Mucosa of rectum (tissue), 2 donors: ENCODE measurements around the gene MTCL1.

Experiments
- H3K27ac ChIP-seq, 2 donors: one replicate each; pipeline ENCODE4 v1.7.0; 2013; ENCODE audit warnings: inconsistent platforms in 2 of 2, low read depth in 2 of 2, low read length in 2 of 2
- H3K27me3 ChIP-seq, 2 donors: one replicate each; pipeline ENCODE4 v1.7.0; 2013; ENCODE audit warnings: low read length in 2 of 2; ENCODE audit not compliant: control insufficient read depth in 2 of 2, insufficient read depth in 2 of 2
- H3K36me3 ChIP-seq, 2 donors: one replicate each; pipeline ENCODE4 v1.7.0; 2013; ENCODE audit warnings: low read length in 2 of 2; ENCODE audit not compliant: control insufficient read depth in 2 of 2, insufficient read depth in 2 of 2
- H3K4me1 ChIP-seq, 2 donors: one replicate each; pipeline ENCODE4 v1.7.0; 2013; ENCODE audit warnings: low read length in 2 of 2, mild to moderate bottlenecking in 1 of 2; ENCODE audit not compliant: control insufficient read depth in 2 of 2, insufficient read depth in 2 of 2
- H3K4me3 ChIP-seq, 2 donors: one replicate each; pipeline ENCODE4 v1.7.0; 2013; ENCODE audit warnings: low read length in 2 of 2
- H3K9ac ChIP-seq, 2 donors: one replicate each; pipeline ENCODE4 v1.7.0; 2013; ENCODE audit warnings: low read length in 2 of 2, low read depth in 1 of 2, mild to moderate bottlenecking in 1 of 2
- H3K9me3 ChIP-seq, 2 donors: one replicate each; pipeline ENCODE4 v1.7.0; 2013; ENCODE audit warnings: low read length in 2 of 2; ENCODE audit not compliant: control insufficient read depth in 2 of 2
- donor health status: healthy.
- donor health status: Normal muscosa, but diverticular disease.

MTCL1 gene

GRCh38 chr18:8705238-8705960, at the start of gene MTCL1:
Gene MTCL1, plus strand, starts transcription at chr18:8705556. Its CDS starts 105 bp downstream, at chr18:8705661.
- Histone ChIP-seq H3K9ac (peak within 1 kb of the TSS; percentile 46 to 52), H3K36me3 (no peaks in the 10 kb centered on the region), H3K27me3 (peaks cover 25 to 38% of the 10 kb centered on the region in 2 donors), H3K9me3 (no peaks in the 10 kb centered on the region), H3K27ac (peak within 1 kb of the TSS; percentile 64 to 67), H3K4me1 (peaks cover 6 to 7% of the 10 kb centered on the region in 2 donors), H3K4me3 (peak within 1 kb of the TSS; percentile 65 to 72)

- H3K4me3 ChIP-seq = no peak overlapping the region
- H3K27ac ChIP-seq = no peak overlapping the region
- no peaks in the 10 kb centered on the region for H3K9me3 ChIP-seq
Observed at GRCh38 chr18:8656232-8656631, 49.1 kb upstream of the MTCL1 start.

GRCh38 chr18:8657050-8657820, 48.1 kb upstream of the MTCL1 start:
- Histone ChIP-seq H3K27ac (no peak overlapping the region), H3K9ac (no peak overlapping the region), H3K4me3 (no peak overlapping the region), H3K27me3 (peaks cover 0 to 5% of the 10 kb centered on the region in 2 donors), H3K9me3 (no peaks in the 10 kb centered on the region), H3K4me1 (peaks cover 0 to 3% of the 10 kb centered on the region in 2 donors), H3K36me3 (no peaks in the 10 kb centered on the region)

More at GRCh38 chr18:8656232-8656631, 49.1 kb upstream of the MTCL1 start:
- Histone ChIP-seq H3K4me1 (no peaks in the 10 kb centered on the region), H3K27me3 (no peaks in the 10 kb centered on the region), H3K9ac (no peak overlapping the region), H3K36me3 (no peaks in the 10 kb centered on the region)

GRCh38 chr18:8657873-8658470, 47.4 kb upstream of the MTCL1 start:
- Histone ChIP-seq H3K9me3 (no peaks in the 10 kb centered on the region), H3K36me3 (no peaks in the 10 kb centered on the region), H3K27ac (no peak overlapping the region), H3K9ac (no peak overlapping the region), H3K4me1 (peaks cover 3% of the 10 kb centered on the region in 2 donors), H3K4me3 (no peak overlapping the region), H3K27me3 (peaks cover 0 to 9% of the 10 kb centered on the region in 2 donors)

GRCh38 chr18:8658858-8659485, 46.4 kb upstream of the MTCL1 start:
- H3K36me3 ChIP-seq = no peaks in the 10 kb centered on the region
- no peak overlapping the region for H3K27ac ChIP-seq
- H3K4me1 ChIP-seq = peaks cover 3% of the 10 kb centered on the region in 2 donors
- peaks cover 0 to 13% of the 10 kb centered on the region in 2 donors for H3K27me3 ChIP-seq
- no peaks in the 10 kb centered on the region for H3K9me3 ChIP-seq
- H3K4me3 ChIP-seq = no peak overlapping the region
- no peak overlapping the region for H3K9ac ChIP-seq

- Histone ChIP-seq H3K4me1 (peaks cover 3% of the 10 kb centered on the region in 2 donors), H3K9ac (no peak overlapping the region), H3K27ac (no peak overlapping the region), H3K36me3 (no peaks in the 10 kb centered on the region), H3K9me3 (no peaks in the 10 kb centered on the region), H3K4me3 (no peak overlapping the region), H3K27me3 (peaks cover 0 to 13% of the 10 kb centered on the region in 2 donors)
Observed at GRCh38 chr18:8659609-8660242, 45.6 kb upstream of the MTCL1 start.

- Histone ChIP-seq H3K9me3 (no peaks in the 10 kb centered on the region), H3K36me3 (no peaks in the 10 kb centered on the region), H3K27me3 (peaks cover 0 to 13% of the 10 kb centered on the region in 2 donors), H3K27ac (no peak overlapping the region), H3K4me1 (peaks cover 3% of the 10 kb centered on the region in 2 donors), H3K4me3 (no peak overlapping the region), H3K9ac (no peak overlapping the region)
Observed at GRCh38 chr18:8660316-8660715, 45.0 kb upstream of the MTCL1 start.

- Histone ChIP-seq H3K9ac (no peak overlapping the region), H3K9me3 (no peaks in the 10 kb centered on the region), H3K36me3 (no peaks in the 10 kb centered on the region), H3K4me1 (peaks cover 3% of the 10 kb centered on the region in 2 donors), H3K4me3 (no peak overlapping the region), H3K27me3 (peaks cover 0 to 13% of the 10 kb centered on the region in 2 donors), H3K27ac (no peak overlapping the region)
Observed at GRCh38 chr18:8661754-8662559, 43.4 kb upstream of the MTCL1 start.
